Activated T-helper 1 cell treated with anti-CD3 and anti-CD28 coated beads, Interleukin-12 subunit alpha, Interleukin-12 subunit beta, Interleukin-2, Interleukin-4 antibody, amounts not matched to agents 30 ng/mL and 10 ng/mL and 1 ng/mL, durations not matched to agents 14 hours and 24 hours and 36 hours (primary cell): ENCODE results near the gene SPAG16. TPM values are rescaled to one million over a fixed set of nuclear protein-coding genes. Genes with fewer than 3 reads are reported as not detected.

Experiments
- DNase-seq: peaks from one replicate; pipeline ENCODE4 v3.0.0; 2021; ENCODE audit warnings: low spot score
- H3K27ac Mint-ChIP-seq: one replicate; pipeline ENCODE4 v1.8.0; 2021; ENCODE audit warnings: mild to moderate bottlenecking, mixed read lengths
- H3K27me3 Mint-ChIP-seq: one replicate; pipeline ENCODE4 v1.8.0; 2022; ENCODE audit warnings: mild to moderate bottlenecking, moderate library complexity, mixed read lengths; ENCODE audit not compliant: insufficient read depth
- H3K36me3 Mint-ChIP-seq: one replicate; pipeline ENCODE4 v1.8.0; 2021; ENCODE audit warnings: low read depth, mixed read lengths
- H3K4me1 Mint-ChIP-seq: one replicate; pipeline ENCODE4 v1.8.0; 2021; ENCODE audit warnings: low read depth, mixed read lengths
- H3K4me3 Mint-ChIP-seq: one replicate; pipeline ENCODE4 v1.8.0; 2021; ENCODE audit warnings: mild to moderate bottlenecking, moderate library complexity, mixed read lengths
- H3K9me3 Mint-ChIP-seq: one replicate; pipeline ENCODE4 v1.8.0; 2021; ENCODE audit warnings: mixed read lengths
- intact Hi-C: fragments of 100-400 bp; cut with micrococcal nuclease; formaldehyde crosslinking; loops from one replicate; pipeline ENCODE4 v1.15.1; 2024
- total RNA-seq: library from RNA; stranded (reverse); gene quantifications from 2 replicates; pipeline ENCODE4 v1.2.3, GENCODE V29; 2022

SPAG16 gene
- total RNA-seq, 1 donor from 2014 or later, result 7.3 TPM

DNA sequence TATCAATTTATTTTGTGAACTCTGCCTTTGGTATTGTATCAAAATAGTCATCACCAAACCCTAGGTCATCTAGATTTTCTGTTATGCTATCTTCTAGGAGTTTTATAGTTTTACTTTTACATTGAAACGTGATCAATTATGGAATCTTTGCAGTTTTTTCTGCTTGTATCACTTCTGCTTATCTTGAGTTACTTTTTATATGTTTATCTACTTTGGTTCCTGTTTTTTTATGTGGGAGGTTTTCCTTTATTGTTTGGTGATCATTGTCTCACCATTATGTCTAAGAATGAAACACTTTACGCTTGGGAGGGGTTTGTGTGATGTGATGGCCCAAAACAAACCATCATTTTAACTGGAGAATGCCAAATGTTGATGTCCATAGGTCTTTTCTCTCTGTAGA lies 261.2 kb downstream of the SPAG16 start:
- H3K4me3 Mint-ChIP-seq, result no peak overlapping the region
- H3K4me1 Mint-ChIP-seq, result no peaks in the 10 kb centered on the region
- intact Hi-C loops, result no loop called here
- no peak overlapping the region for H3K27ac Mint-ChIP-seq
- DNase-seq, result no peak
- no peaks in the 10 kb centered on the region for H3K9me3 Mint-ChIP-seq
- no peaks in the 10 kb centered on the region for H3K27me3 Mint-ChIP-seq
- H3K36me3 Mint-ChIP-seq, result no peaks in the 10 kb centered on the region

DNA sequence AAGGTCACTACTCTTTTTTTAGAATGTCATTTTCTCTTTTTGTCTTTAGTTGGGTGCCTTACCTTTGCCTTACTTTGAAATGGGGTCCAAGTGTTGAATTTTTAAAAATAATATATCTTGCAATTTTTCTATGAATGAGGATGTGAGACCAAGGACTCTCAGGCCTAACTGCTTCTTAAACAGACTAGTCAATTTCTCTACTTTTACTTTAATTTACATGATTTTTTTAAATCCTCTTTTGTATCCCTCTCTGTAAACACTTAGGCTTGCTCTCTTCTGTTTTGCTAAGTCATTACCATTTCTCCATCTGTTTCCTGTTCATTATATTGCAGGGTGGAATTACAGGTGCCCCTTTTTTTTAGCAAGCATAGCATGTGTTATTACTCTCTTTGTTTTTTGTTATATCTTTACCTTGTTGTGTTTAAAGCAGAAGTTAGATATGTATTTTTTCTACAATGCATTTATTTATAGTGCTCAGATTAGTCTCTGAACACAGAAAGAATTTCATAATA lies 261.8 kb downstream of the SPAG16 start:
- no peak overlapping the region for H3K4me3 Mint-ChIP-seq
- no peaks in the 10 kb centered on the region for H3K36me3 Mint-ChIP-seq
- intact Hi-C loops, result no loop called here
- no peaks in the 10 kb centered on the region for H3K27me3 Mint-ChIP-seq
- H3K9me3 Mint-ChIP-seq, result no peaks in the 10 kb centered on the region
- DNase-seq, result no peak
- no peaks in the 10 kb centered on the region for H3K4me1 Mint-ChIP-seq
- no peak overlapping the region for H3K27ac Mint-ChIP-seq

DNA sequence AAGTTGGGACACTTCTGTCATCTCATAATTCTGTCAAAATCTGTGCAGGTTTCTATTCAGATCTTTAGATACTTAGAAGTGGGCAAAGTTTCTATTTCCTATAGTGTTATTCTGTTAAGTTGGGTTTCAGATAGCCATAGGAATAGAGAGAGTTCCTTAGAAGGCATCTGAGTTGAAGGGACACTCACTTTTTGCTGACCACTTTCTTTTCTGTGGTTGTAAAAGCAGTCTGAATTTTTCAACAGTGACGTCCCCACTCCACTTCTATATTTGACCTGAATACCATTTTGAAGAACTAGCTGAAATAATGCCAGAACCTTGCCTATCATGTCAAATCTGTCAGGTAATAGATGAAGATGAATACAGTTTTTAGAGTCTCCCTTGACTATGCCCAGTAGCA lies 267.3 kb downstream of the SPAG16 start:
- H3K4me1 Mint-ChIP-seq, result no peaks in the 10 kb centered on the region
- no peak for DNase-seq
- H3K36me3 Mint-ChIP-seq, result no peaks in the 10 kb centered on the region
- no peak overlapping the region for H3K27ac Mint-ChIP-seq
- no peak overlapping the region for H3K4me3 Mint-ChIP-seq
- no peaks in the 10 kb centered on the region for H3K27me3 Mint-ChIP-seq
- intact Hi-C loops, result no loop called here
- no peaks in the 10 kb centered on the region for H3K9me3 Mint-ChIP-seq

DNA sequence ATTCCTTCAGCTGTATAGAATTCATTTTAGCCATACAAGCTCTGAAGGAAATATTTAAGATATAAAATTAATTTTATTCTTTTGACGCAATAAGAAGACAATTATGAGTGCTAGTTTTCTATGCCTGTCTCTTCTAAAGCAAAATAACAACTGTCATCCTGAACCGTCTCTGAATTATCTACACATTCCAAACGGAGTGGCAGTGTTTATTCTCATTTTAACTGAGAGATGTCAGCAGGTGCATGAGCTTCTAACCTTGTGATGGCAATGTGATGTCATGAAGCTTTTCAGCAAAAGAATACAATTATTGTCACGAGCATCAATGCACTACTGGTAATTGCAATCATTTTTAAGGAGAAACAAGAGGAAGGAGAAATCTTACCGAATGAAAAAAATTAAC lies 274.8 kb downstream of the SPAG16 start:
- Mint-ChIP-seq H3K36me3 (no peaks in the 10 kb centered on the region), H3K27me3 (no peaks in the 10 kb centered on the region), H3K9me3 (no peaks in the 10 kb centered on the region), H3K27ac (no peak overlapping the region), H3K4me1 (no peaks in the 10 kb centered on the region), H3K4me3 (no peak overlapping the region)
- DNase-seq, result no peak
- intact Hi-C loops, result no loop called here

DNA sequence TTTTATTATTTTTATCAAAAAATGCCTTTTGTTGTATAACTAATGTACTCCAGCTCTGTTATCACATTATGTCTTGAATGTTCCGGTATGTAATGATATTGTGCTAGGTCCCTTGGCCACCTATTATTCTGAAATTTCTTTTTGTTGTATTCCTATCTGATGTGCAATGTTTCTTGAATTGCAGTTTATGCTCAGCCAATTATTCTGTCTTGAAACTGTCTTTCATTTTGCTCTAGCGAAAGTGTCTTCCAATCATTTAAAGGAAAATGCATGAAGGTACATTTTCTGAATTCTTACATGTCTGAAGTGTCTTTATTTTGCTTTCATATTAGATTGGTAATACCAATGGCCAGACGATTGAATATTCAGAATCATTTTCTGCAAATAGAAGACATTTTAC lies 277.5 kb downstream of the SPAG16 start:
- Mint-ChIP-seq H3K36me3 (no peaks in the 10 kb centered on the region), H3K4me3 (no peak overlapping the region), H3K4me1 (no peaks in the 10 kb centered on the region), H3K27me3 (no peaks in the 10 kb centered on the region), H3K27ac (no peak overlapping the region), H3K9me3 (peaks cover 4% of the 10 kb centered on the region)
- DNase-seq, result no peak
- intact Hi-C loops, result no loop called here

DNA sequence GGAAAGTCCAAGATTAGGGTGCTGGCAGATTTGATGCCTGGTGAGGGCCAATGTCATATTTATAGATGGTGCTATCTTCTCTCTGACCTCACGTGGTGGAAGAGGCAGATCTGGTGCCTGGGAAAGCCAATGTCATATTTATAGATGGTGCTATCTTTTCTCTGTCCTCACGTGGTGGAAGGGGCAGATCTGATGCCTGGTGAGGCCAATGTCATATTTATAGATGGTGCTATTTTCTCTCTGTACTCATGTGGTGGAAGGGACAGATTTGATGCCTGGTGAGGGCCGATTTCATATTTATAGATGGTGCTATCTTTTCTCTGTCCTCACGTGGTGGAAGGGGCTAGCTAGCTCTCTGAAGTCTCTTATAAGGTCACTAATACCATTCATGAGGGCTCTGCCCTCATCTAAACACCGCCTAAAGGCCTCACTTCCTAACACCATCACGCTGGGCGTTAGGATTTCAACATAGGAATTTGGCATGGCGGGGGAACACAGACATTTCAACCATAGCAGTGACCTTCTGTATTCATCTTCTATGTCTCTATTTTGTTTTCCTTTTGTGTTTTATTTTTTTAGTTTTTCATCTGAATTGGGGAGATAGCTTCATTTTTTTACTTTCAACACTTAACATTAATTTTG lies 278.4 kb downstream of the SPAG16 start:
- Mint-ChIP-seq H3K27me3 (no peaks in the 10 kb centered on the region), H3K4me3 (no peak overlapping the region), H3K27ac (no peak overlapping the region), H3K9me3 (peaks cover 4% of the 10 kb centered on the region), H3K36me3 (no peaks in the 10 kb centered on the region), H3K4me1 (no peaks in the 10 kb centered on the region)
- DNase-seq, result no peak
- intact Hi-C loops, result no loop called here

DNA sequence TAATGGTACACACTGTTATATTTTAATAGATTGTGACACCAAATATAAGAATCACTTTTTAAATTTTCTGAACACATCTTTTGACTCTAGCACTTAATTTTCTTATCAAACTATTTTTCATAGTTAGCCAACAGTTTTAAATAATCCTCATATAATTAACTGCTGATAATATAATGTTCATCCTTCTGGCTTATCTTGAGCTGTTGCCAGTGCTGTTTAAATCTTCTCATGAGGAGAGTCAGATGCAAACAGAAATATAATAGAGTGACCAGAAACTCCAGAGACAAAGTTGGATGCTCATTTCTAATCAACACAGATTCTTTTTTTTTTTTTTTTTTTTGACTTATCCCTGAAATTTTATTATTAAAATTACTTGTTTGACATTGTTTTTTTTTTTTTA lies 282.6 kb downstream of the SPAG16 start:
- H3K4me1 Mint-ChIP-seq, result no peaks in the 10 kb centered on the region
- no peak overlapping the region for H3K4me3 Mint-ChIP-seq
- DNase-seq, result no peak
- H3K36me3 Mint-ChIP-seq, result no peaks in the 10 kb centered on the region
- intact Hi-C loops, result no loop called here
- H3K27ac Mint-ChIP-seq, result no peak overlapping the region
- no peaks in the 10 kb centered on the region for H3K27me3 Mint-ChIP-seq
- peaks cover 4% of the 10 kb centered on the region for H3K9me3 Mint-ChIP-seq

DNA sequence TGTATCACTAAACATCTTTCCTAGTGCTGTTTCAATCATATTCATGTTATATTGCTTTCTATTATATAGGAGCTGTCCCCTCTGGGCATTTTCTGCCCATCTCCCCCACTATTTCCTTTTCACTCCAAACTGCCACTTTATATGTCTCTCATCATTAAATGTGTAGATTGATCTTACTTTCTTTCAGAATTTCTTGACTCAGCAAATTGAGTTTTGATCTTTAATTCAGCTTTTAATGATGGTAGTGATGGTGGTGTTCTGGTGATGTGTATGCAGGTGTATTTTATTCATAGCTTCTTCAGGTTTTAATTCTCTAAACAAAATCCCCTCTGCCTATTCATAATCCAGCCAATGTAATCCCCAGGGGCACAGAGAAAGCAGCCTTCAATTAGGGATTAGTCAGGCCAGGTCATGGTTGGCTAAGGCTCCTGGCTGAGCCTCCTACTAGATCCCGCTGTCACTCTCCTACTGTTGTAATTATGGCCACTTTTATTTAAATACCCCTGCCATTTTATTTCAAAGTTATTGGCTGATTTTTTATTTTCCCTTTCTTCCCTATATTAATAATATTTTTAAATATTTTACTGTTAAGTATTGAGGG lies 325.4 kb downstream of the SPAG16 start:
- no peaks in the 10 kb centered on the region for H3K36me3 Mint-ChIP-seq
- H3K27ac Mint-ChIP-seq, result no peak overlapping the region
- H3K4me1 Mint-ChIP-seq, result no peaks in the 10 kb centered on the region
- no peak for DNase-seq
- no peak overlapping the region for H3K4me3 Mint-ChIP-seq
- H3K9me3 Mint-ChIP-seq, result no peaks in the 10 kb centered on the region
- intact Hi-C loops, result no loop called here
- H3K27me3 Mint-ChIP-seq, result no peaks in the 10 kb centered on the region

DNA sequence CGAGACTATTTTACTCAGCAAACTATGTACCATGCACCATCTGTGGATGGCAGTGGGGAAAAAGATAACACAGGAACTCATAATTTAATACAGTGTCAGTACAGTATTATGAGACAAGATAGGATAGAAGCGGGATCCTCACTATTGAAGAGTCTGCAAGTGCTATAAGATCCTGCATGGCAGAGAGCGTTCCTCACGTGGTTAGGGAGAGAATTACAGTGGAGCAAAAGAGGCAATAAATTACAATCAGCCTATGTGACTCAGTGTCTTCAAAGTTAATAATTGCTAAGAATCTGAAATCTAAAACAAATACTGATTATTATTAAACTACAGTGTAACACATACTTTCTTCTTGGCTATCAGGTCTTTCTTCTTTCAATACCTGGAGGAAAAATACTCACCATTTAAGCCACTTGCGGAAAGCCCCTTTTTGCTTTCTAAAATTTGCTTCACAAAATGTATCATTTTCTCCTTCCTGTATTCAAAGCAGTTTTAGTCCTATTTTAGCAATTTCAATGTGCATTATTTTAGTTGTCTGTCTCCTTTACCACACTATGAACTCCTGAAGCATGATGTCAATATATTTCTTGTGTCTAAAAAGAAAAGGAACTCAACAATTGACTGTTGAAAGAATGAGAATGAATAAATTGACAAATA lies 342.9 kb downstream of the SPAG16 start:
- peaks cover under 1% of the 10 kb centered on the region for H3K9me3 Mint-ChIP-seq
- H3K36me3 Mint-ChIP-seq, result no peaks in the 10 kb centered on the region
- no peaks in the 10 kb centered on the region for H3K27me3 Mint-ChIP-seq
- no peak overlapping the region for H3K4me3 Mint-ChIP-seq
- no peaks in the 10 kb centered on the region for H3K4me1 Mint-ChIP-seq
- intact Hi-C loops, result no loop called here
- H3K27ac Mint-ChIP-seq, result no peak overlapping the region
- DNase-seq, result no peak

DNA sequence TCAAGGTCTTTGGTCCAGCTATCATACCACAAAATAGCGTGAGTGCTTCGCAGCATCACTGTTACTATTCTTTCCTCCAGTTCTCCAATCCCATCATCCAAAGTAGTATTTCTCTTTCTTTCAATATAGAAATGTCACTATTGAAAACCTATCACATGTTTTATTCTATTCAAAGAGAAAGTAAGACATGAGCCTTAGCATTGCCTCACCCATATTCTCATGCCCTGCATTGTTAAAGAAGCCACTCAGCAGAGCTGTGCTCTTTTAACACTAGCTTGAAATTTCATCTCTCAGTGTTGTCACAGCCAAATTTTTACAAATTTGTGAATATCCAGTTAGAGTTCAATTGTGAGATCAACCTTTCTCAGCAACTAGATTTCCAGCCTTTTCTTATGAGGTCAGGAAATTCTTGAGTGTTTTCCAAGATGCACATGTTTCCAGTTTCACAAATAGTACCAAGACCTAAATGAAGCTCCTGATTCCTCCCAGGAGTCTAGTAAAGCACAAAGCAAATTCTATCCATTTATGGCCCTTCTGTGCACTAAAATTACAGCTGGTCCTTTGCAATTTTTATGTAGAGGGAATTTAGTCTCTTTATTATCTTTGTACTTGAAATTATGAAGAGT lies 343.7 kb downstream of the SPAG16 start:
- no peak for DNase-seq
- Mint-ChIP-seq H3K36me3 (no peaks in the 10 kb centered on the region), H3K4me1 (no peaks in the 10 kb centered on the region), H3K27ac (no peak overlapping the region), H3K4me3 (no peak overlapping the region), H3K27me3 (no peaks in the 10 kb centered on the region), H3K9me3 (peaks cover 5% of the 10 kb centered on the region)
- intact Hi-C loops, result no loop called here

DNA sequence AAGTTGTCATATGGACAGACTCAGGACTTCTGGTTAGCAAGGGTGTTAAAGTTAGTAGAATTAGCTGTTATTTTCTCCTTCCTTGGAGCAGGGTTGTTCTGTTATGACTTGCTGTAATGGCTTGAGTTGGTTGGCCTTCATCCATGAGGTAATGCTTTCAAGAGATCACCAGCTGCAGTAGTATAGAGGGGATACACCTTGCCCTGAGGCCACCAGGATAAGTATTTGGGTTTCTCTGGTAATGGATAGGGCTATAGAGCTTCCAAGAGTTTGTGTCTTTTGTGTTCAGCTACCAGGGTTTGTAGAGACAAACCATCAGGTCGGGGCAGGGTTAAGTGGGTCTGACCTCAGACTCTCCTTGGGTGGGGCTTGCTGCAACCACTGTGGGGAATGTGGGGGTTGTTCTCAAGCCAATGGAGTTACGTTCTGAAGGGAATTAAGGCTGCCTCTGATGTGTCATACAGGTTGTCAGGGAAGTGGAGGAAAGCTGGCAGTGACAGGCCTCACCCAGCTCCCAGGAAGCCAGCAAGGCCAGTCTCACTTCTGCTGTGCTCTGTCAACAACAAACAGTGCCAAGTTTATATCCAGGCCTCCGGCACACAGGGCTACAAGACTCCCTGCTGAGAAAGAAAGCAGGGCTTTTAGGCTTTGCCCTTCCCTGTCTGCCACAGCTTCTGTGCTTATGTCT lies 356.6 kb downstream of the SPAG16 start:
- Mint-ChIP-seq H3K36me3 (no peaks in the 10 kb centered on the region), H3K9me3 (peaks cover 6% of the 10 kb centered on the region), H3K27ac (no peak overlapping the region), H3K27me3 (peaks cover 2% of the 10 kb centered on the region), H3K4me3 (no peak overlapping the region), H3K4me1 (no peaks in the 10 kb centered on the region)
- DNase-seq, result no peak
- intact Hi-C loops, result no loop called here

DNA sequence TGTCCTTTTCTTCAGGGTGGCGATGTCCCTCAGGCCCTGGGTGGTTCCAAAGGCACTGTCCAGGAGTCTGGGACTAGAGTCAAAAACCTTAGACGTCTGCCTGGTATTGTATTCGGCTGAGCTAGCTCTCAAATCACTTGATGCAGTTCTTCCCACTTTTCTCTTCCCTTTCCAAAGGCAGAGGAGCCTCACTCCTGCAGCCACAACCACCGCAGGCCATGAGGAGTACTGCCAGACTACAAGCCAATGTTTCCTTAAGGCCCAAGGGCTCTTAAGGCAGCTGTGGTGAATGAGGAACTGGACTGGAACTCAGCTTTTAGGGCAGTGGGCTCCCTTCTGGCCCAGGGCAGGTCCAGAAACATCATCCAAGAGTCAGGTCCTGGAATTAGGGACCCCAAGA lies 360.7 kb downstream of the SPAG16 start:
- DNase-seq, result no peak
- no peaks in the 10 kb centered on the region for H3K9me3 Mint-ChIP-seq
- no peak overlapping the region for H3K4me3 Mint-ChIP-seq
- H3K27me3 Mint-ChIP-seq, result peaks cover 2% of the 10 kb centered on the region
- H3K27ac Mint-ChIP-seq, result no peak overlapping the region
- H3K36me3 Mint-ChIP-seq, result no peaks in the 10 kb centered on the region
- H3K4me1 Mint-ChIP-seq, result no peaks in the 10 kb centered on the region
- intact Hi-C loops, result no loop called here

DNA sequence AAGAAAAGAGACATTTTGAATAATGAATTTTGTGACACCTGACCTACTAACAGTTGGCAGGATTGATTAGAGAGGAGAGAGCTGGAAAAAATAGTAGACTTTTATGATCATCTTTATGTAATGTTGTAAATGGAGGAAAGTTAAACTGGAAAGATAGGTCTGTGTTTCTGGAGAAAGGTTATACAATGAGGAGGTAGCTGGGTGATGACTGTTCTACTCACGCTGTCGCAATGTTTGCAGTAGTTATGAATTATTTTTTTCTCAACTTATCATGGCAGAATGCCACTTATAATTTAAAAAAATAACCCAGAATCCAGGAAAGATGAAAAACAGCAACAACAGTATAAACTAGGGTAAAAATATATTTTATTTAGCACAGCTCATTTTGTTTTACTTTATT lies 364.9 kb downstream of the SPAG16 start:
- Mint-ChIP-seq H3K27me3 (no peaks in the 10 kb centered on the region), H3K27ac (no peak overlapping the region), H3K4me3 (no peak overlapping the region), H3K36me3 (no peaks in the 10 kb centered on the region), H3K9me3 (no peaks in the 10 kb centered on the region), H3K4me1 (no peaks in the 10 kb centered on the region)
- intact Hi-C loops, result no loop called here
- DNase-seq, result no peak
